Stimulated activated naive CD4-positive, alpha-beta T cell (primary cell): ENCODE measurements around the gene SGIP1.
"Not testable (repeated sequence)": the region's sequence is repeated elsewhere in the genome, so short reads cannot be mapped to it uniquely, and the experiment has no call there.

ENCODE experiments used
- DNase-seq, 6 experiments: peaks; one replicate each; lab custom pipeline; 2025; lab: John Stamatoyannopoulos, UW

Gene SGIP1

DNA sequence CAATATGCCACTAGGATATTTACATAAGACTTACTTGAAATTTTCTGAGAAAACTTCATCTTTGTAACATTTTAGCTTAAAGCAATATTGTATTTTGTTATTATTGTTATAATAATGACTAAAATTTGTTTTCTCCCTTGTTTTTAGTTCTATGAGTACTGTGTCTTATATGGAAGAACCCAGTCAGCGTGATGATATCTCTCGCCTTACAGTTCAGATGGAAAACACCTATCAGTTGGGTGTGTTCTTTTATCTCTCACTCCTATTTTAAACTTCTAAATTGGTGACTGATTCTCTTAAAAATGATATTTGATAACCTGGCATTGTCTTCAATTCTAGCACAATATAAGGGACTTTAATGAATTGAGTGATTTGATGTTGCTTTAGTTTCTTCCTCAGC is 236.3 kb downstream of the SGIP1 start:
- no peak for DNase-seq

- no peak for DNase-seq
These were observed 236.7 kb downstream of the SGIP1 start for GRCh38 chr1:66770694-66771093.

DNA sequence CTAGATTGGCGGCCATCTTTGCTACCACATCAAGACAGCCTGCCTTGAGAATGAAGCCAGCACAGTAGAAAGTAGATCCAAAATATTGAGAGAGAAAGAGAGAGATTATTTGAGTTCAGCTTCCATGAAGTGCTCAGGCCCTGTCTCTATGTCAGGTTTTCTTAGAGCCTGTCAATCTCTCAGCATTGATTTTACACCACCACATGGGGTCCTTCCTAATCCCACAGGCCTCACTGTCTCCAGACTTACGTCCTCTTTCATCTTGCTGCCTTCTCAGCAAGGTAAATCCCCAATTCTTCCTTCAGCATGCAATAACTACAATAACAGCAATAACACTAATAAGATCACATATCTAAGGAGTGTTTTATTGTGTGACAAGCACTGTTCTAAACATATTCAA is 239.3 kb downstream of the SGIP1 start:
- no peak for DNase-seq

DNA sequence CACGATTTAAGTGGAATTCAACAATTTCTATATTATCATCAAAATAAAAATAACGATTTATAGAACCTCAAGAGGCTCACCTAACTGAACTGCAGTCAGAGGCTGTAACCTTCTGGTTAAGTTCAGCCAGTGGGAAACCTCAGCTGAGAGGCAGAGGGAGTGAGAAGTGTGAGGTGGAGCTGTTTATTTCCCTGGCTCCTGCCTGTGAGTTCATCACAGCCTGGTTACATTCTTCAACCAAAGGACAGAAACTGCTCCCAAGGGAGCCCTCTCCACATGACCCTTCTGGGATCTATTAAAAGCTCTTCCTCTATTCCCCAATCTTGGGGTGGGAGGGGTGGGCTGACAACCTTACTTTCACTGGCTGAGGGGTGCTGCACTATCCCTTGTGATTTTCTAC is 240.5 kb downstream of the SGIP1 start:
- DNase-seq = no peak

GRCh38 chr1:66775646-66776045 is 241.7 kb downstream of the SGIP1 start:
- DNase-seq = no peak

DNA sequence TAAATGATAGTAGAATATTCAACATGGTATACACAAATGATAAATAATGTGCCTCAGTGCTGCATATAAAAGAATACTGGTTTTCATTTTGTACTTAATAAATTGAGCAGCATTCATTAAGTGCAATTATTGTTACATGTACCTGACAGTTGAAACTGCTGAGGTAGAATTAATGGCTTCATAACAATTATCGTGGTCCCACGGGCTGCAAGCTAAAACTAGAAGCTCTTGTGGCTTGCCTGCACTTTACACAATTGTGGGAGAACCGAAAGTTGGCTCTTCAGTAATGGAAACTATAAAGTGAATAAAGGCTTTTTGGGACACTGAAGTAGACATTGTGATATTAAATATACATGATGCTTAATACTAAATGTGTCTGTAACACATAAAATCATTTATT is 243.9 kb downstream of the SGIP1 start:
- no peak for DNase-seq

DNA sequence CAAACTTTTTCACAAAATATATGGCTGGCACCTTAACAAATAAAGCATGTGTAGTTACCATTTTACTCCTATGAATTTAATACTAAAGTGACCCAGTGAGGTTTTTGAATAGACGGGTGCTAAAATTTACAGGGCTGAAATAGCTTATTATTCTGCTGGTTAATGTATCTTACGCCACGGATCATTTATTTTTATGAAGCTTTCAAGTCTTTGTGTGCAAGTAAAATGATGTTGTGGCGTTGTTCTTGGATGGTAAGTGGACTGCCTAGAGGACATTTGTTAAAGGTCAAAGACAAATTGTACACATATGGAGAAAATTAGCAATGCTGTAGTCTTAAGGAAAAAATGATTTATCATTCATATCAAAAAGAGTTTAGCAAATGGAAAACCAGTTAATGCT is 244.3 kb downstream of the SGIP1 start:
- DNase-seq = no peak

- DNase-seq = no peak
These were observed 245.0 kb downstream of the SGIP1 start for GRCh38 chr1:66778969-66779368.

DNA sequence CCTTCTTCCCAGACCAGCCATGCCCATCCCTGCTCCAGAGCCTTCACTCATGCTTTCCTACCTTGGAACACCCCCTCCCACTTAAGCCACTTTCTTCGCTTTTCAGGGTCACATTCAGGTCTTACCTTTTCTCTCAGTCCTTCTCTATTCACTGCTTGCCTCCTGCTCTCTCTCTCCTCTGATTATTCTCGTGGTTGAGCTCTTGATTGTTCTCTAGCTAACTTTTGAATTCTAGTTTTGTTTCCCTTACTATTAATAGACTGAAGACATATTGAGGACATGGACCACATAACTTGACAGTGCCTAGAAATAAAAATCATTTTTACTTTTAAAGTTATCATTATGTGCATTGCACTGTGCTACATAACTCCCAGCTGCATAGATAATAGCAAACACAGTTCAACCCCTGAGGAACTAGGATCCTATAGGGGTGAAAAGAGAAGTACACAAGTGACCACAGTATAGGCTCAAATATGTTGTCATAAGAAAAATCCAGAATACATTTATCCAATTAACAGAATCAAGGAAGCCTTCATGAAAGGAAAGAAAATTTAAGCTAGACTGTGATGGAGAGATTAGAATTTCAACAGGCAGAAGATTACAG is 245.6 kb downstream of the SGIP1 start:
- no peak for DNase-seq

- not testable (repeated sequence) for DNase-seq
These were observed 251.8 kb downstream of the SGIP1 start for GRCh38 chr1:66785800-66786199.

GRCh38 chr1:66787641-66788040 is 253.7 kb downstream of the SGIP1 start:
- no peak for DNase-seq

- DNase-seq = peak in 5 of 6 experiments; percentile 10 to 42 (median 24)
These were observed 254.4 kb downstream of the SGIP1 start for GRCh38 chr1:66788231-66788939.

DNA sequence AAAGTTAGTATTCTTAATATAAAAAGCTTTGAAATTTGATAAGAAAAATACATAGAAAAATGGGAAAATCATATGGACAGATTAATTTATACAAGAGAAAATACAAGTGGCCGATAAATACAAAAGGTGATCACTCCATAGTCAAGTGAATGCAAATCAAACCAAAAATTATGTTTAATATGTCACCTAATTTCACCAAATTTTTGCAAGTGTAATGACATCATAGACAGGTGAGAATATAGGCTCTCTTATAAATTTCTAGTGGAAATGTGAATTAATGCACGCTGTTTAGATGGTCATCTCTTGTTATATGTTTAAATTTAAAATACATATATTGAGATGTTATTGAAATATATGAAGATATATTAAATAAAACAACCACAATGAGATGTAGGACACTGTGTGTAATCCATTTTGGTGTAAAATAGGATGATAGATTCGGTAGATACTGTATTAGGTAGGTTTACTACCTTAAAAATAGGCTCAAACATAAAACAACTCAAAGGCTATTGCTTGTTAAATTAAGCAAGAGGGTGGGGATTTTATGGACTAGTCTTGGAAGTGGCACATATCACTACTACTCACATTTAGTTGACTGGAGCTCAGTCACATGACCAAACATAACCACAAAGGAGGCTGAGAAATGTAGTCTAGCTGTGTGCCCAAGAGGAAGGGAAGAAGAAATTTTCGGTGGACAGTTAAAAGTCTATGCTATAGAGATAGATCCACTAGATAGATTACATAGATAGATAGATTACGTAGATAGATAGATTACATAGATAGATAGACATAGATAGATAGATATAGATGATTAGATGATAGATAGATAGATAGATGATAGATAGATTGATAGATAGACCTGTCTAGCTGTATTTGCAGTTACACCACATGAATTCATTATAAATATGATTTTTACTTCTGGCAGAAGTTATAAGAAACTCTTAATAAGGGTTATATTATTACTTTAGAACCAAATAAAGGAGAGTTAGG is 258.0 kb downstream of the SGIP1 start:
- no peak for DNase-seq

- not testable (repeated sequence) for DNase-seq
These were observed 261.9 kb downstream of the SGIP1 start for GRCh38 chr1:66795839-66796238.
